ENCODE measurements around the gene GOSR1. TPM values are rescaled to one million over a fixed set of nuclear protein-coding genes. Genes with fewer than 3 reads are reported as not detected.

GOSR1 gene
- total and polyA plus RNA-seq, 2 donors (not counting 3 experiments of a cell fraction or from before 2014, with no cell fraction given), result 13.8 to 41.0 TPM

GRCh38 chr17:30513346-30513745, 36.1 kb downstream of the GOSR1 start:
- no peak overlapping the region for H3K27ac ChIP-seq (ENCODE audit: insufficient read depth, low read depth, low read length)
- dilution Hi-C loops (cut with MboI; ENCODE audit: extremely low pct_ligation_motif_present, low sequenced_read_pairs), result no loop called here
- FAIRE-seq, result no peak

More at GRCh38 chr17:30513346-30513745, 36.1 kb downstream of the GOSR1 start:
- Histone ChIP-seq H3K36me3 (ENCODE audit: control insufficient read depth in 2 of 2, extremely low read depth in 1 of 2, insufficient read depth in 2 of 2, low read length in 2 of 2) (peaks cover 3 to 5% of the 10 kb centered on the region in 2 experiments), H3K4me3 (replicated peaks in 1 of 3; ENCODE audit: insufficient read depth in 1 of 3, low read depth in 1 of 3, low read length in 3 of 3) (no peak overlapping the region), H3K9me1 (replicated peaks; ENCODE audit: control insufficient read depth, extremely low read depth, insufficient read depth, low read length) (no peaks in the 10 kb centered on the region), H2AFZ (ENCODE audit: low read depth, low read length) (no peak overlapping the region), H3K4me2 (ENCODE audit: insufficient read depth, low read length) (no peak overlapping the region), H3K27me3 (ENCODE audit: control insufficient read depth in 2 of 2, insufficient read depth in 2 of 2, low read length in 2 of 2) (no peaks in the 10 kb centered on the region), H3K9me3 (replicated peaks; ENCODE audit: control insufficient read depth, insufficient read depth, low read length) (no peaks in the 10 kb centered on the region), H4K20me1 (replicated peaks; ENCODE audit: control insufficient read depth, extremely low read depth, insufficient read depth, low read length) (no peaks in the 10 kb centered on the region), H3K9ac (replicated peaks; ENCODE audit: extremely low read depth, insufficient read depth, low read length) (no peak overlapping the region), H3K79me2 (ENCODE audit: control insufficient read depth, insufficient read depth, low read length) (no peaks in the 10 kb centered on the region), H3K4me1 (ENCODE audit: control insufficient read depth, extremely low read depth, insufficient read depth, low read length) (peaks cover 3% of the 10 kb centered on the region)
- no TSS peak for BruUV-seq (replicated peaks)
- no peak for TF ChIP-seq POLR2A (IDR thresholded peaks at IDR 0.05; ENCODE audit: low read depth, low read length)
- TF ChIP-seq MYC (IDR thresholded peaks at IDR 0.05; ENCODE audit: low read depth, low read length), result no peak
- no peak for TF ChIP-seq GATA2 (IDR thresholded peaks at IDR 0.05; ENCODE audit: insufficient read depth, insufficient read length, low read depth, low read length)
- TF ChIP-seq FOS (IDR thresholded peaks at IDR 0.05; ENCODE audit: borderline replicate concordance, insufficient read depth, low read length), result no peak
- TF ChIP-seq JUN (IDR thresholded peaks at IDR 0.05; ENCODE audit: borderline replicate concordance, insufficient read depth, insufficient read length, low read depth), result no peak
- no peak for TF ChIP-seq CTCF (IDR thresholded peaks at IDR 0.05; ENCODE audit: extremely low read depth in 1 of 2, insufficient read depth in 1 of 2, low read depth in 1 of 2, low read length in 2 of 2)
- TF ChIP-seq EZH2 (IDR thresholded peaks at IDR 0.05; ENCODE audit: borderline replicate concordance, low read depth, low read length, severe bottlenecking), result no peak
- TF ChIP-seq, protein P1, sequence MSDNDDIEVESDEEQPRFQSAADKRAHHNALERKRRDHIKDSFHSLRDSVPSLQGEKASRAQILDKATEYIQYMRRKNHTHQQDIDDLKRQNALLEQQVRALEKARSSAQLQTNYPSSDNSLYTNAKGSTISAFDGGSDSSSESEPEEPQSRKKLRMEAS (IDR thresholded peaks at IDR 0.05; ENCODE audit: insufficient read depth, insufficient read length), result no peak
- no peak for TF ChIP-seq POLR2AphosphoS5 (IDR thresholded peaks at IDR 0.05; ENCODE audit: insufficient read depth, low read depth, low read length)
- CTCF ChIA-PET, result interaction anchor here (0.6 kb wide), 1 partner anchor 16 kb away, joined by 3 read pairs; no protein-coding TSS in a partner anchor
- no peak for DNase-seq (ENCODE audit: low read depth, low spot score)
- intact Hi-C loops (cut with micrococcal nuclease), result loop anchor here (10.0 kb wide), 1 partner anchor 181 kb away; no protein-coding TSS in a partner anchor
- POLR2A ChIA-PET, result no interaction called here
